Epidermal melanocyte (primary cell): Measurements from ENCODE around the gene FUT6.
"Not testable (repeated sequence)": the region's sequence is repeated elsewhere in the genome, so short reads cannot be mapped to it uniquely, and the experiment has no call there.

Source experiments
- DNase-seq: peaks from one replicate; pipeline ENCODE4 v3.0.0; 2011; ENCODE audit warnings: low spot score; ENCODE audit not compliant: insufficient read length

Gene FUT6

DNA sequence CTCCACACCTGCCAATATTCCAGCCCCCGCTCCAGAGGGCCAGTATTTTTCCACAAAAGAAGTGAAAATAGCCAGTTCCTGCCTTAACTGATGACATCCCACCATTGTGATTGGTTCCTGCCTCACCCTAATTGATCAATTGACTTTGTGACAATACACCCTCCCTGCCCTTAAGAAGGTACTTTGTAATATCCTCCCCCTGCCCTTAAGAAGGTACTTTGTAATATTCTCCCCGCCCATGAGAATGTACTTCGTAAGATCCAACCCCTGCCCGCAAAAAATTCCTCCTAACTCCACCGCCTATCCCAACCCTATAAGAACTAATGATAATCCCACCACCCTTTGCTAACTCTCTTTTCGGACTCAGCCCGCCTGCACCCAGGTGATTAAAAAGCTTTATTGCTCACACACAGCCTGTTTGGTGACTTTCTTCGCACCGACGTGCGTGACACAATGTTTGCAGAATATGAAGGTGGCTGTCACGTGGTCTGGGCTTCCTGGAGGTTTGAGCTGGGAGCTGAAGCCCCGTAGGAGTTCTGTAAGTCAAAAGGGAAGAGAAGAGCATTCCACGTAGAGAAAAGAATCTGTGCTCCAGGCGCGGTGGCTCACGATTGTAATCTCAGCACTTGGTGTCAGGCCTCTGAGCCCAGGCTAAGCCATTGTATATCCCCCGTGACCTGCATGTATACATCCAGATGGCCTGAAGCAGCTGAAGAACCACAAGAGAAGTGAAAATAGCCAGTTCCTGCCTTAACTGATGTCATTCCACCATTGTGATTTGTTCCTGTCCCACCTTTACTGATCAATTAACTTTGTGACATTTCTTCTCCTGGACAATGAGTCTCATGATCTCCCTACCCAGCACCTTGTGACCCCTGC, 17.9 kb upstream of the FUT6 start:
- no peak for DNase-seq

DNA sequence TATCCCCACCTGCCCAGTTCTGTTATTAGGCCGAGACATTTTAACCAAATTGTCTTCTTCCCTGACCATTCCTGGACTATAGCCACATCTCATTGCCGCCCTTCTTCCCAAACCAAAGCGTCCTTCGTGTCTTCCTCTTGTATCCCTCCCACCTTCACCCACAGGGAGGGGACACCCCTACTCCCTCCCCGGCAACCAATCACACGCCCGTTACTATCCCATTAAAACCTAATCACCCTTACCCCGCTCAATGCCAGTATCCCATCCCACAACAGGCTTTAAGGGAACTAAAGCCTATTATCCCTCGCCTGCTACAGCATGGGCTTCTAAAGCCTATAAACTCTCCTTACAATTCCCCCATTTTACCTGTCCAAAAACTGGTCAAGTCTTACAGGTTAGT, 15.6 kb upstream of the FUT6 start:
- DNase-seq = peak; percentile 2

DNA sequence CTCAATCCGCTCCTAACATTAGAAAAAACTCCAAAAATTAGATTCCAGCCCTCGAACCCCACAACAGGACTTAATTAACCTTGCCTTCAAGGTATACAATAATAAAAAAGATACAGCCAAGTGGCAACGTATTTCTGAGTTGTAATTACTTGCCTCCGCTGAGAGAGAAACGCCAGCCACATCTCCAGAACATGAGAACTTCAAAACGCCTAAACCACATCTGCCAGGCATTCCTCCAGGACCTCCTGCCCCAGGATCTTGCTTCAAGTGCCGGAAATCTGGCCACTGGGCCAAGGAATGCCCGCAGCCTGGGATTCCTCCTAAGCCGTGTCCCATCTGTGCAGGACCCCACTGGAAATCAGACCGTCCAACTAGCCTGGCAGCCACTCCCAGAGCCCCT, 14.6 kb upstream of the FUT6 start:
- not testable (repeated sequence) for DNase-seq

DNA sequence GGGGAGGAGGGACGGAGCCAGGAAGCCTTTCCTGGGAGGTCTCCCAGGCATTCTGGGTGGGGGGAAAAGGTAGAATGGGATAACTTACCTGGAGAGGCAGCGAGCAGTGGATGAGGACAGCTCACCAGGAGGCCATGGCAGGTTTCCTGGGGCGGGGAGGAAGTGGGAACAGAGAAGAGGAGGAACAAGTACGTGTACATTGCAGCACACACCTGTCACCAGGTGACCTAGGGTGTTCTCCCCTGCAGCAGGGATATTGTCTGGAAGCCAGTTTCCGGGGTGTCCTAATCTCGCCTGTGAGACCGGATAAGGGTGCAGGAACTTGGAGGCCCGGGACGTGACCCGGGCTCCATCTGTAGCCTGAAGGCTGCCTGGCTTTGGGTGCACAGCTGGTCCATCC, 11.8 kb upstream of the FUT6 start, which contains the start of gene FUT3:
TSS of gene FUT3 (minus strand) at position 148 of the 400 bp plus-strand sequence.
- DNase-seq = peak; percentile 8

DNA sequence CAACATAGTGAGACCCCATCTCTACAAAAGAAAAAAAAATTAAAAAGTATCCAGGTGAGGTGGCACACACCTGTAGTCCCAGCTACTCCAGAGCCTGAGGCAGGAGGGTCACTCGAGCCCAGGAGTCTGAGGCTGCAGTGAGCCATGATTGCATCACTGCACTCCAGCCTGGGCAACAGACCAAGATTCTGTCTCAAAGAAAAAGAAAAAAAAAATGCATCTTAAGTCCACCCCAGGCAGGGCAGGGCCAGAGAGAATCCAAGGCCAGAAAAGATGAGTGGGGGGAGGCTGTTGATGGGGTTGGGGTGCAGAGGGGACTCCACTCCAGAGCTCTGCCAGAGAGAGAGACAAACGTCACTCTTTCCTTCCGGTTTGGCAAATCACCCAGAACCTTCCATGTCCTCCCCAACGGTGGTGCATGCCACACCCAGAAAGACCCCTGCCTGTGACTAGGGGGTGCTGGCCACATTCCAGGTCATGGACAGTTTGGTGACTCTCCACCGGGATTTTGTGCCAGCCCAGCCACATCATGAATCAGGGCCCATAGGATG, 11.3 kb upstream of the FUT6 start:
- peak; percentile 10 for DNase-seq

DNA sequence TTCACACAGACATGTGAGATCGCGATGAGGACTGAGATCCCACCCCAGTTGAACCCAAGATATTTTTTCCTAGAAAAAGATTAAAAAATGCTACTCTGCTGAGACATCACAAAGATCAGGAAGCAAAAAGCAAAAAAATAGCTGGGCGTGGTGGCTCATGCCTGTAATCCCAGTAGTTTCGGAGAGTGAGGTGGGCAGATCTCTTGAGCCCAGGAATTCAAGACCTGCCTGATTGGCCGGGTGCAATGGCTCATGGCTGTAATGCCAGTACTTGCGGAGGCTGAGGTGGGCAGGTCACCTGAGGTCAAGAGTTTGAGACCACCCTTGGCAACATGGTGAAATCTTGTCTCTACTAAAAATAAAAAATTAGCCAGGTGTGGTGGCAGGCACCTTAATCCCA, 10.7 kb upstream of the FUT6 start:
- DNase-seq = no peak

DNA sequence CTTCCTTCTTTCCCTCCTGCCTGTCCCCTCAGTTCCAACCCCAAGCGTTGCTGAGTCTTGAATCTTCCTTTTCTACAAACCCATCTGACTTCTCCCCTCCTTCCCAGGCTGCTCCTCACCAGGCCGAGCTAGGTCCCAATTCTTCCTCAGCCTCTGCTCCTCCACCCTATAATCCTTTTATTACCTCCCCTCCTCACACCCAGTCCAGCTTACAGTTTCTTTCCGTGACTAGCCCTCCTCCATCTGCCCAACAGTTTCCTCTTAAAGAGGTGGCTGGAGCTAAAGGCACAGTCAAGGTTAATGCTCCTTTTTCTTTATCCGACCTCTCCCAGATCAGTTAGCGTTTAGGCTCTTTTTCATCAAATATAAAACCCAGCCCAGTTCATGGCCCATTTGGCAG, 9.1 kb upstream of the FUT6 start:
- not testable (repeated sequence) for DNase-seq

DNA sequence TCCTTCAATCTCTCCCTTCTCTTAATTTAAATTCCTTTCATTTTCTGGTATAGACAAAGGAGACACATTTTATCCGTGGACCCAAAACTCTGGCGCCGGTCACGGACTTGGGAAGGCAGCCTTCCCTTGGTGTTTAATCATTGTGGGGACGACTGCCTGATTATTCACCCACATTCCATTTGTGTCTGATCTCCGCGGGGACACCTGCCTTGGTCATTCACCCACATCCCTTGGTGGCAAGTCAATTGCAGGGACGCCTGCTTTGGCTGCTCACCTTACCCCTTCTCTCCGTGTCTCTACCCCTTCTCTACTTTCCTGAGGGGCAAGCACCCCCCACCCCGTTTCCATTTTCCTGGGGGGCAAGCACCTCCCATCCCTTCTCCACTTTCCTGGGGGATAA, 8.3 kb upstream of the FUT6 start:
- DNase-seq = not testable (repeated sequence)

DNA sequence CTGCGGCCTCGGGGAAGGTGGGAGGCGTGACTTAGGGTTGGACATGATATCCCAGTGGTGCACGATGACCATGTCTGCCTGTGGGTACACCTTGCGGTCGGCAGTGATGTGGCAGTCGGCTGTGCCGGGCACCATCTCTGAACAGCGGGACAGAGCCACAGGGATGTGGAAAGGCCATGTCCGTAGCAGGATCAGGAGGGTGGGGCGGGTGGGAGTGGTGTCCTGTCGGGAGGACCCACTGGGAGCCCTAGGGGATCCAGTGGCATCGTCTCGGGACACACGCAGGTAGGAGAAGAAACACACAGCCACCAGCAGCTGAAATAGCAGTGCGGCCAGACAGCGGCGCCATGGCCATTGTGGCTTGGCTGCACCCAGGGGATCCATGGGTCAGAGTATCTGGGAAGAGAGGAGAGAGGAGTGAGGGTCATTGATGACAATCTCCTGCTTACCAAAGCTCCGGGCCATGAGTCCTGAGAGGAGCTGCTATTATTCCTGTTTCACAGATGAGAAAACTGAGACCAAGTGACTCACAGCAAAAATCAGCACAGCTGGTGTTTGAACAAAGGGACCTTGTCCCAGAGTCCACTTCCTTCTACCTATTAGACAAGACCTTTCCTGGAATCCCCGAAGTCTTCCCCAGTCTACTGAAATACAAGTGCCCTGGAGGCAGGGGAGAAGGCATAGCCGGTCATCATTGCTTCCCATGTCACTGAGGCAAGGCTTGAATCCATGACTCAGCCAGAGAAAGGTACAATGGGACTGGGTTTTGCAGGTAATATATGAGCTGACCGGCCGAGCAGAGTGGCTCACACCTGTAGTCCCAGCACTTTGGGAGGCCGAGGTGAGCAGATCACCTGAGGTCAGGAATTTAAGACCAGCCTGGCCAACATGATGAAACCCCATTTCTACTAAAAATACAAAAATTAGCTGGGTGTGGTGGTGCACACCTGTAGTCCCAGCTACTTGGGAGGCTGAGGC, 5.2 kb upstream of the FUT6 start:
- no peak for DNase-seq

DNA sequence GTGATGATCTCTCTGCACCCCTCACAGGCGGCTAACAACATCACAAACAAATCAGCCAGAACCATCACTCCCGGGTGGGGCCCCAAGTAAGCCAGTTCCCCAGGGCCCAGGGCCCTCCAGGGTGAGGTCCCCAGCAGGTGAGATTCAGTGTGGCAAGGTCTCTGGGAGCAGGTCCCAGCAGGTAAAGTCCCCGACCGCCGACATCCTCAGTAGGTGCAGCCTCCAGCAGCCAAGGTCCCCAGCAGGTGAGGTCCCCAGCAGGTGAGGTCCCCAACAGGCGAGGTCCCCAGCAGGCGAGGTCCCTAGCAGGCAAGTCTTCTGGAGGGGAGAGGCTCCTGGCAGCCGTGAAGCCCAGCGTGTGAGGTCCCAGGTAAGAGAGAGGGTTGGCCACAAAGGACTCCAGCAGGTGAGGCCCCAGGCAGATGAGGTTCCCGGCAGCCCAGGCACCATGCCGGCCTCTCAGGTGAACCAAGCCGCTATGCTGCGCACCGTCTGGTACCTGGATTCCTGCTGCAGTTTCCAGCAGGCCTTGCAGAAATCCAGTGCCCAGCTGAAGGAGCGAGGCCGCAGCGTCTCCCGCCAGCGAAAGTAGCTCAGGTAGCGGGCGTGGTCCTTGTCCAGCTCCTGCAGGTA, 3.9 kb upstream of the FUT6 start:
- DNase-seq = no peak

DNA sequence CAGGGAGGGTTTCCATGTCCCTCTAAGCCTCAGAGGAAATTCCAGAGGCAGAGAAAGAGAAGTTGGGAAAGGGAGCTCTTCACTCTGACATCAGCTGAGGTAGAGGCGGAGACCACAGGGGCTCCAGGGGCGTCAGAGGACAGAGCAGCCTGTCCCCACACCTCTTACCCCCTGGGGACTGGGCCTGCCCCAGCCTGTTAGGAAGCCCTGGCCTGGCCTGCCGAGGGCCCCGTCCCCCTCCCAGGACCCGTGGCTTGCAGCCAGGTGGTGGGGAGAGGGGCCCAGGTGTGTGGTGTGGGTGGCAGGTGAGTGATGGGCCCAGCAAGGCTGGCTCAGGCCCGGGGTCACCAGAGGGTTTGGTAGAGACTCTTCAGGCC, 2.2 kb upstream of the FUT6 start:
- not testable (repeated sequence) for DNase-seq

DNA sequence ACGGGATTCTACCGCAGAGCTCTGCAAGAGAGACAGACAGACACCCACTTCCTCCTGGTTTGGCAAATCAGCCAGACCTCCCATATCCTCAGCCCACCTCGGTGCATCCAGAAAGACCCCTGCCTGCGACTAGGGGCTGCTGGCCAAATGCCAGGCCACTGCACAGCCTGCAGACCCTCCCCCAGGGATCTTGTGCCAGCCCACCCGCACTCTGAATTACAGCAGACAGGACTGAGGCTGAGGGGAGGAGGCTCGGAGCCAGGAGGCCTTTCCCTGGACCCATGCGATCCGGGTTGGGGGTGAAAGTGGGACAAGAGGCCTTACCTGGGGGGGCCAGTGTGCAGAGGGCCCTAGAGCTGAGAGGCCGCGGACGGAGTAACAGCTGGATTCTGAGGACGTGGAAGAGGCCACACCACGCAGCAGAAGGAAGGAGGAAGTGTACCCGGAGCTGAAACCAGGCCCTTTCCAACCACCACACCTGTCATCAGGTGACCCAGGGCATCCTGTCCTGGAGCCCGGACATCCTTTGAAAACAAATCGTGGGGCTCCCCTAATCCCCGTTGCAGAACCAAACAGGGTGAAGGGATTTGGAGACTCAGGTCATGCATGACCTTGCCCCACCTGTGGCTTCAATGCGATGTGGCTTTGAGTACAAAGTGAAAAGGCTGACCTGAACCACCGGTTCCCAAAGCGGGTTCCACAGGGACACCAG, 993 bp downstream of the FUT6 start:
- no peak for DNase-seq

DNA sequence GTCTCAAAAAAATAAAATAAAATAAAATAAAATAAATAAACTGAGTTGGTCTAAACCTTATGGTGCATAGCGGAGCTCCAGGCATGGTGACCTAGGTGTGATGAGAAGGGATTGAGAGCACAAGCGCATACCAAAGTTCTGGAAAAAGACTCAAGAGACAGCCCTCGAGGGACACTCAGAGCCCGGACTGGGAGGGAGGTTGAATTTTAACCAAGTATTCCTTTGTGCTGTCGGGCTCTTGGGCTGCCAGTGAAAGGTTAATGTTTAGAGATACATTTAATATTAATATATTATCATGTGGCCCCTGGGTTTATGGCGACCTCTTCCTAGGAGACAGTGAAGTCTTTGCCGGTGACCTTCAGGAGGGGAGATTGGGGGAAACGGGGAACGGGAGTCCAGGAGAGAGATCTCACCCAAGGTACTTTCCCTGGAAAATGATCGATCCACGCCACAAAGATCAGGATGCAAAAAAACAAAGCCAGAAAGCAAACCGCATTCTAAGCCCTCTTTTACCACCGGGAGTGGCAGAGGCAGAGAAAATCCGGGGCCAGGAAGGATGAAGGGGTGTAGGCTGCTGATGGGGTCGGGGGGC, 1.6 kb downstream of the FUT6 start:
- no peak for DNase-seq

DNA sequence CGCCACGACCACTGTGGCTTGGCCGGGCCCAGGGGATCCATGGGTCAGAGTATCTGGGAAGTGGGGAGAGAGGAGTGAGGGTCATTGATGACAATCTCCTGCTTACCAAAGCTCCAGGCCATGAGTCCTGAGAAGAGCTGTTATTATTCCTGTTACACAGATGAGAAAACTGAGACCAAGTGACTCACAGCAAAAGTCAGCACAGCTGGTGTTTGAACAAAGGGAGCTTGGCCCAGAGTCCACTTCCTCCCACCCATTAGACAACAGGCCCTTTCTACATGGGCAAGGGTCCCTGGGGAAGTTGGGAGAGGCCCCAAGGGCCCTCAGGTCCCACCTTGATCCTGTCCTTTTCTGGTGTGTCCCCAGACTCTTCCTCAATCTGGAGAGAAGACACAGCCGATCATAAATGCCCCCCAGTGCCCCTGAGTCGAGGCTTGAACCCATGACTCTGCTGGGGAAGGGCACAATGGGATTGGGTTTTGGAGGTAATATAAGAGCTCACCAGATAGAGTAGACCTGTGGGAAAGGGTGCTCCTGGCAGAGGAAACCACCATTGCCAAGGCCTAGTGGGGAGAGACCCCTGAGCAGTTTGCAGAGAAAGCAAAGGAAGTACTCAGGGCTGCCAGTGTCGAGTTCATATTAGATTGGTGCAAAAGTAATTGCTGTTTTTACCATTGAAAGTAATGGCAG, 6.8 kb downstream of the FUT6 start:
- peak; percentile 9 for DNase-seq

DNA sequence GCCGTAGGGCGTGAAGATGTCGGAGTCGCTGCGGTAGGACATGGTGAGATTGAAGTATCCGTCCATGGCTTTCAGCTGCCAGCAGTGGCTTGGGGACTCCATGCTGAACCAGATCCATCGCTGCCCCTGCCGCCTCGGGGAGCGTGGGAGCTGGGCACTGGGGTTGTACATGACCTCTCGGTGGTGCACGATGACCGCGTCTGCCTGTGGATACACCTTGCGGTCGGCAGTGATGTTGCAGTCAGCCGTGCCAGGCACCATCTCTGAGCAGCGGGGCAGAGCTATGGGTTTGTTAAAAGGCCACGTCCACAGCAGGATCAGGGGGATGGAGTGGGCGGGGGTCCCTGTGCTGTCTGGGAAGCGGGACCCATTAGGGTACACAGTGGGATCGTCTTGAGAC, 7.4 kb downstream of the FUT6 start:
- DNase-seq = no peak

DNA sequence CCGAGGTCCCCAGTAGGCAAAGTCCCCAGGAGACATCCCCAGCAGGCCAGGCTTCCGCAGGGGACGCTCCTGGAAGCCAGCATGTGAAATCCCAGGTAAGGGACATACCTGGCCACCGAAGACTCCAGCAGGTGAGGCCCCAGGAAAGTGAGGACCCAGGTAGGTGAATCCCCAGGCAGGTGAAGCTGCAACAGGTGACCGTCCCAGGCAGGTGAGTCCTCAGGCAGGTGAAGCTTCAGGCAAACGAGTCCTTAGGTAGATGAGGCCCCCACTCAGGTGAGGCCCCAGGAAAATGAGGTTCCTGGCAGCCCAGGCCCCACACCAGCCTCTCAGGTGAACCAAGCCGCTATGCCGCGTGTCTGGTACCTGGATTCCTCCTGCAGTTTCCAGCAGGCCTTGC, 8.3 kb downstream of the FUT6 start:
- peak; percentile 12 for DNase-seq

DNA sequence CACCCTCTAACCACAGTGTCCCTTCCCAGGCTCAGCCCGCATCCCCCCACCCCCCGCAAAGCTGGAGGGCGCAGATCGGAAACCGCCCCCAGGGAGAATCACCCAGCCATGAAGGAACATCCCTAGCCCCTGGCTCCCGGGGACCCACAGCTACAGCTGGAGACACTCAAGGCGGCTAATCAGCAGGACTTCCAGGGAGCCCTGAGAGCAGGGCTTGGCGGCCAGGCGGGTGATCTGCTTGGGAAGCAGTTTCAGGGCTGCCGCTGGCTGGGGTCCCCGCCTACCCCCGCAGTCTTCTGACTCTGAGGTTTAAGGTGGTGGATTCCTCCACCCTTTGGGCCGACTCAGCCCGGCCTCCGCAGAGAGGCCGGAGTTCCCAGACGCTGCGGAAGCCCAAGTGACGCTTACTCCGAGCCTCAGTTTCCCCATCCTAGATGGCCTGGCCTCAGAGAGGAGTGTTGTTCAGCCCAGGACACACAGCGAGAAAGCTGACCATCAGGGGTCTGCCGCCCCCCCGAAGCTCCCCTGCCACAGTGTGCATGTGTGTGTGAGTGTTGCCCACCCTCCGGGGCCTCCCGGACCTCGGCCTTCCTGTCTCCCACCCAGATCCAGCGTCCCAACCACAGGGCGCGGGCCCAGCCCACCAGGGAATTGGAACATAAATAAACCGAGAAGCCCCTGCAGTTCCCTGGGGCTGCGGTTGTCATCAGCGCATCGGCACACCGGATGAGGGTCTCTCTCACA, 9.8 kb downstream of the FUT6 start:
- peak; percentile 18 for DNase-seq

DNA sequence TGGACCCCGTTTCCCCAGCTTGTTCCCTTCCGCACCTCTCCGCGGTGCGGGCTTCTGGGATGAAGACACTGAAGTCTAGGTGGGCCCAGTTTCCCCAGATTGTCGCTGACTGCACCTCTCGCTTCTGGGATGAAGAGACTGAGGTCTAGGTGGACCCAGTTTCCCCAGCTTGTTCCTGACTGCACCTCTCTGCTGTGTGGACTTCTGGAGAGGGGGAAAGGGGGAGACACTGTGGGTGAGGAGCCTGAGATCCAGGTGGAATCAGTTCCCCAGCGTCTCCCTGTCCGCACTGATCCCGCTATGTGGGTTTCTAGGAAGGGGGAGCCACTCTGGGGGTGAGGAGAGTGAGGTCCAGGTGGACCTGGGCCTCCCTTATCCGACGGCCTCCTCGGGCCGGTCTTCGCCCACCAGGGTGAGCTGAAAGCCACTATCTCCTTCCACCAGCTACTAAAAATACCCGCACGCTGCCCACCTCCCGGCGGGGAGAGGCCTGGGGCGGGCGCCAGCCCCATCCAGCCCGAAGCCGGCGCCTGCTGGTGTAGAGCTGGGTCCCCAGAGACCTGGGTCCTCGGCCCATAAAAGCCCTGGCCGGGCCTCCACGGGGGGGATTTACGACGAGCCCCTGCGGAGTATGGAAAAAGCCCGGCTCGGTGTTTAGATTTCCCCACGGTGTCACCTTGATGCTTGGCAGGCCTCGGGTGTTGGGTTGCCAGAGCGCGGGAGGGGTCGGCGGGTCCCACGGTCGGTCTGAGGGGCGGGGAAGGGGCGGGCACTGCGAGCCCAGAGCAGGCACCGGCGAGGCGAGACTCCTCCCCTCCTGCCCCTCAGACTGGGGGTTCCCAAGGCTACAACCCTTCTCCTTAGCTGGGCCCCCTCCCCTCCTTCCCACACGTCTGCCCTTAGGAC, 10.6 kb downstream of the FUT6 start:
- peak; percentile 19 for DNase-seq
